Measurements from ENCODE around the gene DSC2. TPM values are rescaled to one million over a fixed set of nuclear protein-coding genes. Genes with fewer than 3 reads are reported as not detected.

Gene DSC2
- total and polyA plus RNA-seq, 11 donors, result 6.3 to 37.2 (median 26.9) TPM

DNA sequence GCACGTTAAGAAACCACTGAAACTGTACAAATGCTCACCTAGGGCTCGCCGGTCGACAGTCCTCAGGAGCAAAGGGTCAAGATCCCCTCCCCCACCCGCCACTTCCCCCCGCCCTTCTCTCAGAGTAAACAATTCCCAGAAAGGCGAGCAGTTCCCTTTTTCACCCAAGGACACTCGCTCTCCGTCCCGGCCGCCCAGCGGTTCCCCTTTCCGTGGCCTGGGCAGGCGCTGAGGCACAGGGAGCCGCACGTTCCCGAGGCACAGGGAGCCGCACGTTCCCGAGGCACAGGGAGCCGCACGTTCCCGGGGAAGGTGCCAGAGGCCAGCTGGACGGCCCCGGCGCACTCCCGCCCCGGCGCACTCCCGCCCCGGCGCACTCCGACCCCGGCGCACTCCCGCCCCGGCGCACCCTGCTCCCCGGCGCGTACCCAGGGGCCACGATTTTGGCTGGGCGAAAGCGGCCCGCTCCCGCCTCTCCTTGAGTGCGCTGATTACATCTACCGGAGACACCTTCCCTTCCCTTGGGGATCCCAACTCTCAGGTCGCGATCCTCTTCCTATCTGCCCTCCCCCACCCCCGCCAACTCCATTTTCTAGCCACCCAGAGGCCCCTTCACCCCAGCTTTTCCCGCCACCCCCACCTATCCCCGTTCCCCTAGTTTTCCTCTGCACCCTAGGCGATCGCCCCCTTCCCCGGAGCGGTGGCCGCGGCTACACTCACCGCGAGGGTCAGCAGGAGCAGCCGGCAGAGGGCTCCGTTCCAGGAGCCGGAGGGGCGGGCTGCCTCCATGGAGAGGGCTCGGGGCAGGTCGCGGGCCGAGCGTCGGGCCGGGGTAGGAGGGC lies 817 bp downstream of the DSC2 start:
- TF ChIP-seq POLR2A (IDR thresholded peaks at IDR 0.05) (peak in 1 of 2 donors; percentile 21), CTCF (IDR thresholded peaks at IDR 0.05) (peak in 1 of 12 donors; percentile 19)
- 0 to 1% (median 1%) methylated on average over 31 to 72 of the region's 72 CpGs for WGBS, 4 donors
- DNase-seq, result peak; percentile 63 to 91 (median 88)
- Histone ChIP-seq H3K27ac (peak overlapping the region; percentile 81 to 94 (median 90)), H3K9me3 (no peaks in the 10 kb centered on the region), H3K4me1 (peaks cover 0 to 17% (median 0%) of the 10 kb centered on the region in 12 donors), H3K36me3 (no peaks in the 10 kb centered on the region), H3K4me3 (peak overlapping the region; percentile 50 to 89 (median 74)), H3K27me3 (peaks cover 0 to 3% (median 0%) of the 10 kb centered on the region in 9 donors)
- ATAC-seq, result peak; percentile 86 to 92 (median 90)
- intact Hi-C loops (cut with DNase I), result loop anchor here in 9 of 10 donors (2.0 to 10.0 kb wide), 11 partner anchors 101 to 411 kb away; partner anchors contain the start of gene DSG2 (in 4 of the 9)

GRCh38 chr18:31100436-31101182 lies 1.6 kb downstream of the DSC2 start:
- intact Hi-C loops (cut with DNase I), result loop anchor here in 9 of 10 donors (2.0 to 10.0 kb wide), 11 partner anchors 102 to 412 kb away; partner anchors contain the start of gene DSG2 (in 4 of the 9)
- peaks cover 0 to 17% (median 0%) of the 10 kb centered on the region in 12 donors for H3K4me1 ChIP-seq
- DNase-seq, result peak; percentile 19 to 67 (median 36)
- H3K27me3 ChIP-seq, result peaks cover 0 to 3% (median 0%) of the 10 kb centered on the region in 9 donors
- ATAC-seq, result peak; percentile 40 to 61 (median 48)
- TF ChIP-seq POLR2A (IDR thresholded peaks at IDR 0.05) (no peak), CTCF (IDR thresholded peaks at IDR 0.05) (no peak)
- peak overlapping the region; percentile 81 to 94 (median 90) for H3K27ac ChIP-seq
- no peaks in the 10 kb centered on the region for H3K36me3 ChIP-seq
- H3K9me3 ChIP-seq, result no peaks in the 10 kb centered on the region
- H3K4me3 ChIP-seq, result peak overlapping the region; percentile 50 to 89 (median 74)
- 10 to 11% (median 10%) methylated on average over 23 of the region's 23 CpGs for WGBS, 4 donors

DNA sequence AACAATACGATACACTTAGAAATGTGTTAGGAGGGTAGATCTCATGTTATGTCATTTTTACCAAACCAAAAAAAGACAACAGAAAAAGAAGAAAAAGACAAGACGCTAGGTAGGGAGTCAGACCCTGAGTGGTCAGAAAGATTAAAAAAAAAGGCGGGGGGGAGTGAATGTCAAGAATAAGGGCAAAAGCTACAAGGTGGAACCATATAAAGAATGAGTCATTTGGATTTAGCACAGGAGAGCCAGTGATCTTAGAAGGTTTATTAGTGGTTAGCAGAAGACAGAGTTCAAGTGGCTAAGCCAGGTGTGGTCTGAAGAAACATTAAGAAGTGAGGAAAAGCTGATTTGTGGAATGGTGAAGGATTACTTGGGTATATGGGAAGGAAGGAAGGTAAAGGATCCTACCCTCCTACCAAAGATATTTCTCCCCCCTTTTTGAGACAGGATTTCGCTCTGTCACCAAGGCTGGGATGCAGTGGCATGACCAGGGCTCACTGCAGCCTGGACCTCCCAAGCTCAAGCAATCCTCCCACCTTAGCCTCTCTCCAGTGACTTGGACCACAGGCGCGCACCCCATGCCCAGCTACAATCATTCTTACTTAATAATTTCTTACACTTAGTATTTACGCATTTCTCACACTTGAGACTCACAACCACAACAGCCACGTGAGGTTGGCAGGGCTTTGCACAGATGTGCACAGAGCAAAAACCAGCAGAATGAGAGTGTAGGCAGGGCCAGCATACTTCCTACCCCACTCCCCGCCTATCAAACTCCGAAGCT lies 2.6 kb downstream of the DSC2 start:
- TF ChIP-seq POLR2A (IDR thresholded peaks at IDR 0.05) (no peak), CTCF (IDR thresholded peaks at IDR 0.05) (no peak)
- H3K4me1 ChIP-seq, result peaks cover 0 to 17% (median 0%) of the 10 kb centered on the region in 12 donors
- ATAC-seq (no peak), DNase-seq (no peak)
- H3K27me3 ChIP-seq, result peaks cover 0 to 3% (median 0%) of the 10 kb centered on the region in 9 donors
- H3K36me3 ChIP-seq, result no peaks in the 10 kb centered on the region
- intact Hi-C loops (cut with DNase I), result loop anchor here (2.0 to 10.0 kb wide), 18 partner anchors 37 to 415 kb away; partner anchors contain the start of genes DSG2 (in 4 of the 10) and DSC3 (in 1 of the 10)
- H3K4me3 ChIP-seq, result peak overlapping the region in 8 of 12 donors; percentile 68 to 89 (median 74)
- H3K27ac ChIP-seq, result peak overlapping the region in 6 of 12 donors; percentile 29 to 93 (median 91)
- 86 to 91% (median 87%) methylated on average over 10 of the region's 10 CpGs for WGBS, 4 donors
- no peaks in the 10 kb centered on the region for H3K9me3 ChIP-seq

Measured in heart left ventricle (tissue), 16 donors.